Daoy (cell line): Measurements from ENCODE around the gene ANAPC1. TPM values are rescaled to one million over a fixed set of nuclear protein-coding genes. Genes with fewer than 3 reads are reported as not detected.
"Not testable (repeated sequence)": the region's sequence is repeated elsewhere in the genome, so short reads cannot be mapped to it uniquely, and the experiment has no call there.

Source experiments
- DNase-seq: peaks from one replicate; pipeline ENCODE4 v3.0.0-alpha.2; 2015; ENCODE audit warnings: low read depth
- total RNA-seq: library from RNA; depleted of rRNA; stranded (reverse); fragments of >200 nt; shearing (Covaris generic); gene quantifications from 2 replicates; pipeline ENCODE4 v1.2.3, GENCODE V29; 2014; rRNA removed

The ANAPC1 gene
- 44.5 and 87.6 TPM in 2 replicates for total RNA-seq

GRCh38 chr2:111883661-111884591 lies at the start of gene ANAPC1:
Gene ANAPC1 (minus strand): TSS chr2:111884193. CDS start chr2:111880825, 3,368 bp downstream.
- DNase-seq: peak; percentile 93

- DNase-seq: no peak
These were observed 48.9 kb upstream of the ANAPC1 start for GRCh38 chr2:111932841-111933291.

DNA sequence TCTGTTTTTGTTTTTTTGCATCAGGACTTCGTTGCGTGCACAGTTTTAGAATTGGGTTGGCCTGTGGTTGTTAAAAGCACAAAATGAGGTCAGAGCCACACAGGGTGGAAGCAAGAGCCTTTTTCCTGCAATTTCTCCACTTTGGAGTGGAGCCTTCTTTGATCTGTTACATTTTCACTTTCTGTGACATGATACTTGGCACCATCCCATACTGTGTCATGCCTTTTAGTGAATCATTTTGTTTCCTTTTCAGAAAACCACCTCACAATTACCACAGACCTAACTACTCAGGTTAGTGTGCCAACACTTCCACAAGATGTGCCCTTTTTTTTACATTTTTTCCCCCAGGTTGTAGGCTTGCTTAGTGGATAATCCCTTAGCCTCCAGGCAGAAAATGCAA lies 46.9 kb upstream of the ANAPC1 start:
- DNase-seq: peak; percentile 81

DNA sequence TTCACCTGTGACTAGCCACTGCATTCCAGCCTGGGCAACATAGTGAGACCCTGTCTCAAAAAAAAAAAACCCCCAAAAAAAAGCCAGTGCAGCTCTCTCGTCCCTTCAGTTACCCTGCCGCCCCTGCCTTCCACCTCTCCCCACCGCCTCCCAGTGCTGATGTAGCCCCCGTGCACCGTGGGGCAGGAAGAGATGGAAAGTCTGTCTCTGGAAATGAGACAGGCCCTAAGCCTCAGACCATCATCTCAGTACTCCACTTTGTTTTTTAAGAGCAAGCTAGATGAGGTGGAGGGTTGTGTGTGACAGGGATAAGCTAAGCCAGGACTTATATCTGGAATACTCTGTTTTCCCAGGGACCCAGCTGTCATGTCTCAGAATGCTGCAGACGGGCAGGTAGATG lies 46.4 kb upstream of the ANAPC1 start:
- no peak for DNase-seq

GRCh38 chr2:111927723-111928122 lies 43.7 kb upstream of the ANAPC1 start:
- DNase-seq: no peak

DNA sequence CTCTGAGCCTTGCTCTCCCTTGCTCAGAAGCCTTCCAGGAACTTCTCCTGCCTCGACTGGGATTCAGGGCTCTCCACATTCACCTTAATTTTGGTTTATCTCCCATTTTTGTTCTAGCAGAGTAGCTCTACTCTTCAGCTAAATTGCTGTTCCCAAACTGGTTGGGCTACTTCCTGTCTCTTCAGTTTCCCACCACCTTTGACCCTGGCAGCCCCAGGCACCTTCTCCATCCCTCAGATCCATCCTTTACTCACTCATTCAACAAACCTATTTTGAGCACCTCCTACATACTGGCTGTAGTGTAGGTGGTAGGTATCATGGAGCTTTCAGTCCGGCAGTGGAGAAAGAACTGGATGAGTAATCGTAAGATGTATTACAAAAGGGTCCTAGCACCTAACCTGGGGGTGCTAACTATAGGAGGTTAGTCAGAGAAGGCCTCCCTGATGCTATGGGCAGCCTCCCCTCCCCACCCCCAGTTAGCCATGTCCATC lies 40.7 kb upstream of the ANAPC1 start:
- no peak for DNase-seq

GRCh38 chr2:111923276-111923804 lies 39.3 kb upstream of the ANAPC1 start:
- no peak for DNase-seq

DNA sequence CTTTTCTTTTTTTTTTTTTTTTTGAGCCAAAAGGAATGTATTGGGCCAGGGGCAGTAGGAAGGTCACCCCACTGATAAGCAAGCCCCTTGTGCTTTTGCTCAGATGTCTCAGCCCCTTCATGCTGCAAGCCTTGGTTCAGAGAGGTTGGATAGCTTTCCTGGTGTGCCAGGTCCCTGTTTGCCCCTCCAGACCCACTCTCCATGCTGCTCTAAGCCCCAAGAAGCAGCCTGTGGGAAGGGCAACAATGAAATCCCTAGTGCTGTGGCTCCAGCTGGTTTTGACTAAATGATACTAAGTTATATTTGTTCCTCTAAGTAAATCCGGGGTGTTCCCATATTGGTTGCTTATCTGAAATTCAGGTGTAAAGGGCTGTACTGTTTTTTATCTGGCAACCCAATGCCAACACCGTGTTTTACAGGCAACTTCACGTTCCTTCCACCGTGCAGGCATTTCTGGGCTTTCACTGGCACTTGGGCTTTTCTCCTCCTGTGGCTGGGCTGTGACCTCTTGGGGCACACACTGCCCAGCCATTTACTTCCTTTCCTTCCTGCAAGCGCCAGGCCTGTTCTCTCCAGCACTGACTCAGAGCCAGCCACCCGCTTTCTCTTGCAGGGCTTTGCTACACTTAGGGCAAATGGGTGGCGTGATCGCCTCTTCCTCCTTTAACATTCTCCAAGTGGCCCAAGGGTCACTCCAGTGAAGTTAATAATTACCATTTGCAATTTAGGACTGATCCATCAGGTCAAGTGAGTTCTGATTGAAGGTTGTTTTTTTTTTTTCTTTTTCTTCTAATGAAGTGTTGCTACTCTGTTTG lies 36.0 kb upstream of the ANAPC1 start:
- DNase-seq: no peak

GRCh38 chr2:111919365-111919764 lies 35.4 kb upstream of the ANAPC1 start:
- DNase-seq: no peak

- DNase-seq: peak; percentile 36
These were observed 34.4 kb upstream of the ANAPC1 start for GRCh38 chr2:111918383-111918806.

GRCh38 chr2:111917106-111917505 lies 33.1 kb upstream of the ANAPC1 start:
- DNase-seq: no peak

DNA sequence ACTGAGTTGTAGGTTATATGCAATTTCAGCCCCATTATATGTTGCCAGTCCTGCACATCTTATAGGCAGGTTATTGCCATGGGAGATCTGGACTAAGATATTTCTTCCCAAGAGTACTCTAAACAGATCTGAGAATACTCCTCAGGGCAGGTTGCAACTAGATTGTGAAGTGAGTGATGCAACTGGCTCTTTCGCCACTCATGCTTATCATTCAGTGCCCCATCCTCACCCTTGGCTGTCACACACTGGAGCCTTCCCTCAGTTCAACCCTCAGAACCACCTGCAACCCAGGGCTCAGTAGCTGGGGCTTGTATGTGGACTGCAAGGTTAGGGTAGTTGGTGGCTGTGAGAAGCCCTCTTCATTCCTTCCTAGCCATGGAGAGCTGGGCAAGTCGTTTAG lies 28.6 kb upstream of the ANAPC1 start:
- DNase-seq: no peak

- DNase-seq: not testable (repeated sequence)
These were observed 27.4 kb upstream of the ANAPC1 start for GRCh38 chr2:111911295-111911977.

DNA sequence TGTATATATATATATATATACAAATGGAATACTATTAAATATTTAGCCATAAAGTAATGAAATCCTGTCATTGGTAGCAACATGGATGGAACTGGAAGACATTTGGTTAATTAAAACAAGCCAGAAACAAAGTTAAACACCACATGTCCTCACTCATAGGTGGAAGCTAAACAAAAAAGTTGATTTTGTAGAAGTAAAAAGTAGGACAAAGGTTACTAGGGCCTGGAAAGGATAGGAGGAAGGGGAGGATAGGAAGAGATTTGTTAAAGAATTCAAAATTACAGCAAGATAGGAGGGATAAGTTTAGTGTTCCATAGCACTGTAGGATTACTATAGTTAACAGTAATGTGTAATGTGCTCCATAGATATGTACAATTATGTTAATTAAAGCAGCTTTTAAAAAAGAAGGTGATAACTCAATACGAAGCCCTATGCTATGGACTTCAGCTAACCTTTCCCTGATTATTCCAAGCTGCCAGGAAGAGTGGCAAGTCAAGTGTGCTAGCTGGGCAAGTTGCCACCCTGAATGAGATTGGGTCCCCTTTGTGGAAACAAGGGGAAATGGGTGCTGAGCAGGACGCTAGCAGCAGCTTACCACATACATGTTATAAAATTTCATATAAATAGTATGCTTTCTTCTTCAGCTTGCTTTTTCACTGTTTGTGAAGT lies 26.8 kb upstream of the ANAPC1 start:
- no peak for DNase-seq

DNA sequence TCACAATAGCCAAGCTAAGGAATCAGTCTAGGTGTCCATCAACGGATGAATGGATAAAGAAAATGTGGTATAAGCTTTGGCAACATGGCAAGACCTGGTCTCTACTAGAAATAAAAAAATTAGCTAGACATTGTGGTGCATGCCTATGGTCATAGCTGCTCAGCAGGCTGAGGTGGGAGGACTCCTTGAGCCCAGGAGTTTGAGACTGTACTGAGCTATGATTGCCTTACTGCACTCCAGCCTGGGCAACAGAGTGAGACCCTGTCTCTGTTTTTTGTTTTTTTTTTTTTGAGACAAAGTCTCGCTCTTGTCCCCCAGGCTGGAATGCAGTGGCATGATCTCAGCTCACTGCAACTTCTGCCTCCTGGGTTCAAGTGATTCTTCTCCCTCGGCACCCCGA lies 26.0 kb upstream of the ANAPC1 start:
- not testable (repeated sequence) for DNase-seq

- no peak for DNase-seq
These were observed 25.1 kb upstream of the ANAPC1 start for GRCh38 chr2:111909079-111909478.

DNA sequence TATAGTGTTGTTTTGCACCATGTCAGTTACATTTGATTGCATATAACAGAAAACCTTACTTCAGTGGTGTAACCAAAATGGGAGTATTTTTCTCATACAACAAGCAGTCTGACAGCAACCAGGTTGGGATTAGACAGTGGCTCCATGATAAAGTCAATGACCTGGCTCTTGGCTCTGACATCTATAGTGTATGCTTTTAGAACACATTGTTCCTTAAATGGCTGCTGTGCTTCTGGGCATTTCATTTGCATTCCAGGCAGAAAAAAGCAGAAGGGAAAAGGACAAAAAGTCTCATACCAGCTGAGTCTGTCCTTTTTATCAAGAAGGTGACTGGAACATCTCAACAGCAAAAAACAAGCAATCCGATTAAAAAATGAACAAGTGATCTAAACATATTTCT lies 24.6 kb upstream of the ANAPC1 start:
- DNase-seq: no peak

- DNase-seq: no peak
These were observed 22.2 kb upstream of the ANAPC1 start for GRCh38 chr2:111905990-111906735.

GRCh38 chr2:111905475-111905869 lies 21.5 kb upstream of the ANAPC1 start:
- not testable (repeated sequence) for DNase-seq
